Measurements from ENCODE around the gene BRI3. TPM values are rescaled to one million over a fixed set of nuclear protein-coding genes. Genes with fewer than 3 reads are reported as not detected.

Gene BRI3
- total RNA-seq, 1 experiment from 2014 or later, result 102 TPM

- no peak overlapping the region for H2AFZ ChIP-seq (ENCODE audit: low read depth, low read length, poor library complexity, severe bottlenecking)
- H4K20me1 ChIP-seq (ENCODE audit: insufficient read depth), result no peaks in the 10 kb centered on the region
- H3K4me1 ChIP-seq (ENCODE audit: control insufficient read depth in 1 of 2, insufficient read depth in 2 of 2, low read length in 2 of 2), result no peaks in the 10 kb centered on the region
- no peaks in the 10 kb centered on the region for H3K9me3 ChIP-seq (ENCODE audit: control insufficient read depth in 1 of 2, insufficient read depth in 1 of 2, low read depth in 1 of 2, low read length in 2 of 2)
- TF ChIP-seq ZFX (IDR thresholded peaks at IDR 0.05) (no peak), REST (IDR thresholded peaks at IDR 0.05; ENCODE audit: low read depth) (no peak), ELF1 (IDR thresholded peaks at IDR 0.05; ENCODE audit: borderline replicate concordance, low read depth) (no peak), RAD21 (IDR thresholded peaks at IDR 0.05; ENCODE audit: low read depth) (no peak), CBX3 (IDR thresholded peaks at IDR 0.05; ENCODE audit: low read depth) (no peak), ZNF274 (IDR thresholded peaks at IDR 0.05; ENCODE audit: low read depth, low read length) (no peak), POLR2A (IDR thresholded peaks at IDR 0.05; ENCODE audit: borderline replicate concordance, extremely low read depth, insufficient read depth, insufficient read length) (no peak), FOSL1 (IDR thresholded peaks at IDR 0.05; ENCODE audit: low read depth) (no peak), MAX (IDR thresholded peaks at IDR 0.05) (no peak), TCF7L2 (IDR thresholded peaks at IDR 0.05; ENCODE audit: borderline replicate concordance, extremely low read depth, insufficient read depth, insufficient read length) (no peak), EZH2phosphoT487 (IDR thresholded peaks at IDR 0.05; ENCODE audit: borderline replicate concordance) (no peak), YY1 (IDR thresholded peaks at IDR 0.05; ENCODE audit: extremely low read depth, insufficient replicate concordance, low read depth, low read length) (no peak), EGR1 (IDR thresholded peaks at IDR 0.05; ENCODE audit: low read depth) (no peak), SP1 (IDR thresholded peaks at IDR 0.05; ENCODE audit: low read depth) (no peak), ZBTB33 (IDR thresholded peaks at IDR 0.05; ENCODE audit: extremely low read depth, insufficient replicate concordance, low read length) (no peak), POLR2AphosphoS5 (IDR thresholded peaks at IDR 0.05; ENCODE audit: low read depth, low read length) (no peak), SIN3A (IDR thresholded peaks at IDR 0.05; ENCODE audit: low read depth) (no peak)
- CTCF ChIA-PET, result no interaction called here
- peaks cover 29 to 34% of the 10 kb centered on the region in 2 experiments for H3K36me3 ChIP-seq (ENCODE audit: control insufficient read depth in 1 of 2, insufficient read depth in 2 of 2, low read length in 2 of 2)
- H3K79me2 ChIP-seq (ENCODE audit: insufficient read depth, low read length), result no peaks in the 10 kb centered on the region
- no peak overlapping the region for H3K27ac ChIP-seq (ENCODE audit: low read depth, low read length)
- intact Hi-C loops (cut with micrococcal nuclease), result no loop called here
- RAD21 ChIA-PET (ENCODE audit: low non-redundant PET in 1 of 2, low total read pairs in 2 of 2, uncharacterized antibody in 2 of 2, unreplicated experiment in 2 of 2), result no interaction called here
- no peak overlapping the region for H3K4me3 ChIP-seq (replicated peaks in 1 of 2; ENCODE audit: low read depth in 1 of 2, low read length in 2 of 2)
- ATAC-seq, result no peak
- H3K9me2 ChIP-seq (ENCODE audit: insufficient read depth), result no peaks in the 10 kb centered on the region
- no peak overlapping the region for H3K4me2 ChIP-seq (ENCODE audit: low read length)
- DNase-seq (ENCODE audit: low read depth, low spot score), result no peak
- H3K9ac ChIP-seq (ENCODE audit: low read length), result no peak overlapping the region
- POLR2A ChIA-PET, result no interaction called here
- no peaks in the 10 kb centered on the region for H3K27me3 ChIP-seq (ENCODE audit: insufficient read depth, low read length)
- no TSS peak for BruUV-seq (replicated peaks)
Measured at GRCh38 chr7:98301693-98302470, 20.4 kb downstream of the BRI3 start.

Data from HCT116 (cell line).